ENCODE data around the gene CST6. TPM values are rescaled to one million over a fixed set of nuclear protein-coding genes. Genes with fewer than 3 reads are reported as not detected.

CST6 gene
- total RNA-seq, 1 donor from 2014 or later = 11.0 TPM

GRCh38 chr11:65968600-65969482, 43.0 kb upstream of the CST6 start:
- no peaks in the 10 kb centered on the region for H3K9me3 ChIP-seq
- H3K36me3 ChIP-seq = peaks cover 86% of the 10 kb centered on the region
- intact Hi-C loops (cut with DNase I) = no loop called here
- H3K4me3 ChIP-seq = no peak overlapping the region
- ATAC-seq (peak; percentile 84 to 90), DNase-seq (peak; percentile 66)
- H3K27ac ChIP-seq = peak overlapping the region; percentile 73
- peaks cover 31% of the 10 kb centered on the region for H3K4me1 ChIP-seq
- H3K27me3 ChIP-seq (ENCODE audit: low read depth) = no peaks in the 10 kb centered on the region
- TF ChIP-seq CTCF (IDR thresholded peaks at IDR 0.05) = peak; percentile 11

- no peak for TF ChIP-seq CTCF (IDR thresholded peaks at IDR 0.05)
- Histone ChIP-seq H3K36me3 (peaks cover 77% of the 10 kb centered on the region), H3K4me3 (no peak overlapping the region)
Measured at GRCh38 chr11:65972116-65972515, 39.7 kb upstream of the CST6 start.

GRCh38 chr11:65973439-65974110, 38.2 kb upstream of the CST6 start:
- H3K4me1 ChIP-seq = peaks cover 17% of the 10 kb centered on the region
- ATAC-seq = no peak
- H3K9me3 ChIP-seq = no peaks in the 10 kb centered on the region
- no peak overlapping the region for H3K4me3 ChIP-seq
- no peak overlapping the region for H3K27ac ChIP-seq
- peaks cover 77% of the 10 kb centered on the region for H3K36me3 ChIP-seq
- intact Hi-C loops (cut with DNase I) = no loop called here
- TF ChIP-seq CTCF (IDR thresholded peaks at IDR 0.05) = no peak
- no peak for DNase-seq
- no peaks in the 10 kb centered on the region for H3K27me3 ChIP-seq (ENCODE audit: low read depth)

More at GRCh38 chr11:65972116-65972515, 39.7 kb upstream of the CST6 start:
- peaks cover 25% of the 10 kb centered on the region for H3K4me1 ChIP-seq
- no peaks in the 10 kb centered on the region for H3K9me3 ChIP-seq
- intact Hi-C loops (cut with DNase I) = no loop called here
- no peak overlapping the region for H3K27ac ChIP-seq
- no peak for ATAC-seq
- H3K27me3 ChIP-seq (ENCODE audit: low read depth) = no peaks in the 10 kb centered on the region
- DNase-seq = no peak

- intact Hi-C loops (cut with DNase I) = no loop called here
- Histone ChIP-seq H3K27ac (no peak overlapping the region), H3K4me3 (no peak overlapping the region), H3K27me3 (ENCODE audit: low read depth) (no peaks in the 10 kb centered on the region), H3K36me3 (peaks cover 70% of the 10 kb centered on the region), H3K9me3 (no peaks in the 10 kb centered on the region), H3K4me1 (no peaks in the 10 kb centered on the region)
- ATAC-seq (no peak), DNase-seq (no peak)
- no peak for TF ChIP-seq CTCF (IDR thresholded peaks at IDR 0.05)
Measured at GRCh38 chr11:65975771-65976170, 36.0 kb upstream of the CST6 start.

GRCh38 chr11:65976216-65977176, 35.3 kb upstream of the CST6 start:
- H3K4me1 ChIP-seq = no peaks in the 10 kb centered on the region
- H3K27ac ChIP-seq = no peak overlapping the region
- no peak for TF ChIP-seq CTCF (IDR thresholded peaks at IDR 0.05)
- peak in 1 of 2 donors; percentile 4 for ATAC-seq
- peaks cover 70% of the 10 kb centered on the region for H3K36me3 ChIP-seq
- intact Hi-C loops (cut with DNase I) = no loop called here
- no peak for DNase-seq
- no peaks in the 10 kb centered on the region for H3K9me3 ChIP-seq
- H3K27me3 ChIP-seq (ENCODE audit: low read depth) = no peaks in the 10 kb centered on the region
- H3K4me3 ChIP-seq = no peak overlapping the region

All from lower lobe of right lung (tissue), 2 donors.